HG02759 (cell line): Measurements from ENCODE around the gene SIRT7.

ENCODE experiments used
- ATAC-seq: cut with Tn5 transposase; IDR thresholded peaks from one replicate; pipeline ENCODE4 v1.9.1; 2021; ENCODE audit warnings: mild to moderate bottlenecking, moderate library complexity; ENCODE audit not compliant: unreplicated experiment

The SIRT7 gene

DNA sequence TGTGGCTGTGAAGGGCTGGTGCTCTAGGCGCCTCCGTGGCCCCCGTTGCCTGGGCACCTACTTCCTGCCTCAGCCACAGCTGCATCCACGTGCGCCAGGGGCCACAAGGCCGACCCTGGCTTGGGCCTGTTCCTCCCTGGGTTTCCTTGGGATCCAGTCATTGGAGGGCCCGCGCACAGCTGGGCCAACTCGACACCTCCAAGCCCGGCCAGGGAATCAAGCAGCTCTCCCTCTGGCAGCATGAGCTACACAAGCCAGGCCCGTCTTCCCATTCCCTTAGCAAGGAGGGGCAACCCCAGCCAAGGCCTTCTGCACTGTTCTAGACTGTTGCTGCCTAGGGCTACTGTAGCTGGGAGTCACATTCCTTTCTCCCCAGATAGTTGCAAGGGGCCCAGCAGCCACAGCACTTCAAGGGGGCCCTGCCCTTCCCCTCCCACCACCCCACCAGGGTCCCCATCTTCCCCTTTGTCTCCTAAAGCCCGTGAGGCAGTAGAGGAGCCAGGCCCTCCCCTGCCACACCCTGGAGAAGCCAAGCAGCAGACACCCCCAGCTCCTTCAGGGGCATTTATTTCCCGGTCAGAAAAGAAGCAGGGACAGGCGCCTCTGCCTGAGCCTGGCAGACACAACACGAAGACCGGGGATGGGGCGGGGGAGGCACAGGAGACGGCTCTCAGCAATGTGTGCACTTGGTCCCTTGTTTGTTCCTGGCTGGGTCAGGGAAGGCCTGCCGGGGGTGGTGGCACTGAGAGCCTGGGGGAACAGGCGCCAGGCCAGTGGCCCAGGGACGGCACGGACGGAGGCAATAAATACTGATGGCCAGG, 50.6 kb downstream of the SIRT7 start:
- no peak for ATAC-seq

GRCh38 chr17:81866440-81867169, 51.4 kb downstream of the SIRT7 start:
- no peak for ATAC-seq

DNA sequence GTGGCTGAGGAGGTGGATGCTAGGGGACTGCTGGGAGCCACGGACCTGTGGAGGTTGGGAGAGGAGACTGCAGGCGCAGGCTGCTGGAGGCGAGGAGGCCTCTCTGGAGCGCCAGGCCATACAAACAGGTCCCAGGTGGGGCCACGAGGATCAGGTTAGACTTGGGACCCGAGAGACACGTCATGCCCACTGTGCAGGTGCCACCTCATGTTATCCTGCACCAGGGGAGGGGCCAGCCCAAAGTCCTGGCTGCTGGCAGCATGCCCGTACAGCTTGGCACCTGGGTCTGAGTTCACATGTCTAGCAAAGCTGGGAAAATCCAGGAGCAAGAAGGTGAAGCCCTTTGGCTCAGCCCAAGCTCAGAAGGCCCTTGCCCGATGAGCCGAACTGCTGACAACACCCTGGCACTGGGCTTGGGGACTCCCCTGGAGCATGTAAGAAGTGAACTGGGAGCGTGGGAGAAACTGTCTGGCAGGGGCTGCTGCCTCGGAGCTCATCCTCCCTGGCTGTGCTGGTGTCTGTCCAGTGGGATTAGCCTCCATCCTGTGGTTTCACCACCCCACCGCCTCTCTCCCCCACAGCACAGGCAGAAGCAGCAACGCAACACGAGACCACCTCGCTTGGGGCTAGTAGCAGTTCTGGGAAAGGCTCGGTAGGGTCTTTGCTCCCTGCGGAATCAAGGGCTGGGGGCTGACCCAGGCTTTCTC, 52.1 kb downstream of the SIRT7 start:
- no peak for ATAC-seq

GRCh38 chr17:81865358-81865732, 52.6 kb downstream of the SIRT7 start:
- no peak for ATAC-seq

DNA sequence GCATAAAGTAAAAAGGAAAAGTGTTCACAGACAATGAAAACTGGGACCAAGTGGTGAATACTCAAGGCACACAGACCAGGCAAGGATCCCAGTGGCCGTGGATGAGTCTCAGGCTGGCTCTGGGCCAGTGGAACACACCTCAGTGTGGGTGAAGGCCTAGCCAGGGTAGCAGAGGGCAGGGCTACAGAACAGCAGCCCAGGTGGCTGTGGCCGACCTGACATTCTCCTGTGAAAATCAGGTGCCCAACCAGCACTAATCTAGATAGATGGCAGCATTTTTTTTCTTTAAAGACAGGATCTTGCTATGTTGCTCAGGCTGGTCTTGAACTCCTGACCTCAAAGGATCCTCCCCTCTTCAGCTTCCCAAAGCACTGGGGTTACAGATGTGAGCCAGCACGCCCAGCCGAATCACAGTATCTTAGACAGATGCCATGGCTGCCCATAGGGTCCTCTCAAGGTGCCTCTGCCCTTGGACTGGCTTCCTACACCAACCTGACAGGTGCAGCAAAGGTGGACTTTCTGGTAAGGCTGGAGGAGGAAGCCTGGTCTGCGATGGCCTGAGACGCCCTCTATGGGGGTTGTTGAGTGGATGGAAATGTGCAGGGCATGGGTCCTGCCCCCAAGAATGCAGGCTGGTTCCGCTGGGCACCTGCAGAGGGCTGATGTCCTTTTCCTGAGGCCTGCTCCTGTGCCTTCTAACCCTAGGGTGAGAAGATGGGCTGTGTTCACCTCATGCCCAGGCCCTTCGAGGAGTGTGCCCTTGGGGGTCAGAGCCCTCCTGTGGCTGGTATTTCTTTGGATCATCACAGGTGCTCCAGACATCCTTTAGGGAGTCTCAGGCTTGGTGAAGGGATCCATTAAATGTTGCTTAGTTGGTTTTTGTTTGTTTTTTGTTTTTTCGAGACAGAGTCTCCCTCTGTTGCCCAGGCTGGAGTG, 53.9 kb downstream of the SIRT7 start:
- ATAC-seq = no peak

DNA sequence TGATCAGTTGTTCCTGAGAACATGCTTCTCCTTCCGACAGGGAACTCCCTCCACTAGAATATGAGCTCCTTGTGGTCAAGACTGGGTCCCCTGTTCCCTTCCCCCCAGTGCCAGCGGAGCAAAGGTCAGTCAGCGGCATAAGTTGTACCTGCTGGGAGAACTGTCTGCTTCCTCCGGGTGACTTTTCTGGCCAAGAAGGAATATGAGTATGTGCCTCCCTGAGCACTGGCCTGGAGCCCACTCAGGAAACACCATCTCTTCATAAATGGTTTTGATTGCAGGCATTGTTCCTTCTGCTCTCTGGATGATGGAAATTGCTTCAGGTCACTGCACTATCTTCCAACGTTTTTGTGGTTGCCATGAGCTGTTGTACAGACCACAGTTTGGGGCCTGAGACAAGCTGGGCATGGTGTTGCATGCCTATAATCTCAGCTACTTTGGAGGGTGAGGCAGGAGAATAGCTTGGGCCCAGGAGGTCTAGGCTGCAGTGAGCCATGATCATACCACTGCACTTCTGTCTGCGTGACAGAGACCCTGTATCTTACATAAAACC, 54.8 kb downstream of the SIRT7 start:
- ATAC-seq = no peak
